Trophoblast cell (in vitro differentiated cells and primary cell): Measurements from ENCODE around the gene RILPL2.
A peak's percentile ranks its signal among the peaks of the same experiment; 100 is the strongest.
"Not testable (repeated sequence)": the region's sequence is repeated elsewhere in the genome, so short reads cannot be mapped to it uniquely, and the experiment has no call there.

ENCODE experiments used
- DNase-seq, 2 donors: peaks; one replicate each; pipeline ENCODE4 v3.0.0-alpha.2; 2016
- H2AFZ ChIP-seq: 2 replicates; pipeline ENCODE4 v1.6.1; 2013; ENCODE audit warnings: low read length, moderate library complexity, mild to moderate bottlenecking; ENCODE audit not compliant: insufficient read depth, poor library complexity
- H2AK5ac ChIP-seq: 2 replicates; pipeline ENCODE4 v1.6.1; 2013; ENCODE audit warnings: mild to moderate bottlenecking, low read length
- H2BK120ac ChIP-seq: 2 replicates; pipeline ENCODE4 v1.6.1; 2013; ENCODE audit warnings: low read length, mild to moderate bottlenecking, moderate library complexity; ENCODE audit not compliant: insufficient read depth, poor library complexity
- H2BK12ac ChIP-seq: 2 replicates; pipeline ENCODE4 v1.6.1; 2013; ENCODE audit warnings: mild to moderate bottlenecking, low read length, moderate library complexity
- H2BK5ac ChIP-seq: 2 replicates; pipeline ENCODE4 v1.6.1; 2013; ENCODE audit warnings: low read length, low read depth, moderate library complexity, mild to moderate bottlenecking; ENCODE audit not compliant: poor library complexity
- H3K14ac ChIP-seq: 2 replicates; pipeline ENCODE4 v1.6.1; 2013; ENCODE audit warnings: mild to moderate bottlenecking, low read length
- H3K18ac ChIP-seq: 2 replicates; pipeline ENCODE4 v1.6.1; 2013; ENCODE audit warnings: mild to moderate bottlenecking, low read length
- H3K23ac ChIP-seq: 2 replicates; pipeline ENCODE4 v1.6.1; 2013; ENCODE audit warnings: low read length
- H3K27ac ChIP-seq: 2 replicates; pipeline ENCODE4 v1.5.1; 2013; ENCODE audit warnings: low read depth, mild to moderate bottlenecking, inconsistent platforms, low read length, moderate library complexity
- H3K27me3 ChIP-seq: 2 replicates; pipeline ENCODE4 v1.6.1; 2013; ENCODE audit warnings: inconsistent platforms, mild to moderate bottlenecking, low read length, moderate library complexity; ENCODE audit not compliant: insufficient read depth
- H3K36me3 ChIP-seq, 2 experiments: 1 replicate in 1 of 2; 2 replicates in 1 of 2; pipeline ENCODE4 v1.6.1; 2013; ENCODE audit warnings: low read length in 2 of 2, mild to moderate bottlenecking in 2 of 2, moderate library complexity in 1 of 2; ENCODE audit not compliant: insufficient read depth in 2 of 2, control insufficient read depth in 1 of 2
- H3K4ac ChIP-seq: 2 replicates; pipeline ENCODE4 v1.6.1; 2013; ENCODE audit warnings: low read depth, mild to moderate bottlenecking, low read length, moderate library complexity
- H3K4me1 ChIP-seq, 2 experiments: 1 replicate in 1 of 2; 2 replicates in 1 of 2; pipeline ENCODE4 v1.6.1; 2013; ENCODE audit warnings: low read length in 2 of 2, mild to moderate bottlenecking in 2 of 2, moderate library complexity in 1 of 2; ENCODE audit not compliant: insufficient read depth in 2 of 2, control insufficient read depth in 1 of 2
- H3K4me2 ChIP-seq: 2 replicates; pipeline ENCODE4 v1.6.1; 2013; ENCODE audit warnings: inconsistent platforms, mild to moderate bottlenecking, low read length, moderate library complexity
- H3K4me3 ChIP-seq: 2 replicates; pipeline ENCODE4 v1.5.1; 2013; ENCODE audit warnings: mild to moderate bottlenecking, low read depth, low read length, inconsistent platforms
- H3K79me1 ChIP-seq: one replicate; pipeline ENCODE4 v1.6.1; 2013; ENCODE audit warnings: low read length
- H3K79me2 ChIP-seq: 2 replicates; pipeline ENCODE4 v1.6.1; 2013; ENCODE audit warnings: low read length, mild to moderate bottlenecking; ENCODE audit not compliant: control insufficient read depth, insufficient read depth, poor library complexity
- H3K9ac ChIP-seq: 2 replicates; pipeline ENCODE4 v1.6.1; 2013; ENCODE audit warnings: mild to moderate bottlenecking, low read length
- H3K9me3 ChIP-seq: 2 replicates; pipeline ENCODE4 v1.6.1; 2013; ENCODE audit warnings: low read depth, mild to moderate bottlenecking, control low read depth, inconsistent platforms, low read length; ENCODE audit not compliant: insufficient read depth
- H4K12ac ChIP-seq: 2 replicates; pipeline ENCODE4 v1.6.1; 2013; ENCODE audit warnings: low read depth, mild to moderate bottlenecking, low read length, moderate library complexity
- H4K8ac ChIP-seq: 2 replicates; pipeline ENCODE4 v1.6.1; 2013; ENCODE audit warnings: low read depth, mild to moderate bottlenecking, low read length, moderate library complexity
- H4K91ac ChIP-seq: one replicate; pipeline ENCODE4 v1.6.1; 2013; ENCODE audit warnings: low read depth, mild to moderate bottlenecking, low read length, moderate library complexity
- WGBS: extraction: QIAGEN DNeasy Blood & Tissue Kit; methylation state at CpG from one replicate; pipeline ENCODE4 v1.1.7; 2013; ENCODE audit warnings: missing lambda C conversion rate; ENCODE audit not compliant: insufficient read length, insufficient coverage; ENCODE audit errors: extremely low coverage; 5-methylcytosine and 5-hydroxymethylcytosine counted together

The RILPL2 gene

DNA sequence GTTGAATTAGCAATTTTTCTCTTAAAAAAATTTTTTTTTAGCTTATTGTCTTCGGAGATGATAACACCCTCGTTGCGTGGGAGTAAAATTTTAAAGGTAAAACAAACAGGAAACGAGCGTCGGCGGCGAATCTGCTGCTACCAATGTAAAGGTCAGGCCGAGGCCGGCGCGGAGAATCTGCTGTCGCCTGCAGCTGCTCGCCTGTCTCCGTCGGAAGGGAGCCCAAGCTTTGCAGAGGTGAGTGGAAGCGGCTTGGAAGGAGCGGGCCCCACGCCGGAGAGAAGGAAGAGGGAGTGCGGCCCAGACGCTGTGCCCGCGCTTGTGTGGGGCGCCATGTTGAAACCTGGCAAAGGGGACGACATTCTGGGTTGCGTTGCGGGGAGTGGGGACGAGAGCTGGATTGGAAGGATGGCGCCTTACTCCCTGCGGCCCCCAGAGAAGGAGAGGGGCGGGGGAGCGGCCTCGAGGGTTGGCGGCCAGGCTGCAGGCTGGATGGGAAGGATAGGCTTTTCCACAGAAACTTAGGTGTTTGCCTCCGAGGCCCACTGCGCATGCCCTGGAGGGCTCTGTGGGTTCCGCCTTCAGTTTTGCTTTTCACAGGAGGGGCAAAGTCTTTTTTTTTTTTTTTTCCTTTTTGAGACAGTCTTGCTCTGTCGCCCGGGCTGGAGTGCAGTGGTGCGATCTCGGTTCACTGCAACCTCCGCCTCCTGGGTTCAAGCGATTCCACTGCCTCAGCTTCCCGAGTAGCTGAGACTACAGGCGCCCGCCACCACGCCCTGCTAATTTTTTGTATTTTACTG is 21.7 kb upstream of the RILPL2 start, which contains the start of gene SNRNP35:
Gene SNRNP35, plus strand, starts transcription at position 160 of the 800 bp plus-strand sequence. CDS start 7,402 bp downstream, outside the sequence.
- H2BK12ac ChIP-seq: peak within 1 kb of the TSS; percentile 19
- H3K4ac ChIP-seq: peak within 1 kb of the TSS; percentile 87
- H3K4me1 ChIP-seq: no peaks in the 10 kb centered on the region
- H3K4me2 ChIP-seq: peak within 1 kb of the TSS; percentile 56
- H3K14ac ChIP-seq: peak within 1 kb of the TSS; percentile 98
- H4K8ac ChIP-seq: peak within 1 kb of the TSS; percentile 100
- H2BK5ac ChIP-seq: peak within 1 kb of the TSS; percentile 95
- no peaks in the 10 kb centered on the region for H3K9me3 ChIP-seq
- H4K12ac ChIP-seq: peak within 1 kb of the TSS; percentile 99
- peak; percentile 82 to 94 for DNase-seq
- H2BK120ac ChIP-seq: peak within 1 kb of the TSS; percentile 92
- peak within 1 kb of the TSS; percentile 97 for H3K18ac ChIP-seq
- H3K27me3 ChIP-seq: no peaks in the 10 kb centered on the region
- peak within 1 kb of the TSS; percentile 94 for H3K27ac ChIP-seq
- no peak within 1 kb of the TSS for H3K23ac ChIP-seq
- peak within 1 kb of the TSS; percentile 88 for H2AK5ac ChIP-seq
- WGBS: no CpG with 5 or more reads among the region's 48 CpGs
- peak within 1 kb of the TSS; percentile 81 for H3K4me3 ChIP-seq
- peak within 1 kb of the TSS; percentile 100 for H2AFZ ChIP-seq
- H3K79me1 ChIP-seq: peaks cover 8% of the 10 kb centered on the region
- H3K36me3 ChIP-seq: peaks cover 0 to 2% of the 10 kb centered on the region in 2 experiments
- H3K79me2 ChIP-seq: peaks cover 4% of the 10 kb centered on the region
- peak within 1 kb of the TSS; percentile 83 for H3K9ac ChIP-seq
- H4K91ac ChIP-seq: peak within 1 kb of the TSS; percentile 99

DNA sequence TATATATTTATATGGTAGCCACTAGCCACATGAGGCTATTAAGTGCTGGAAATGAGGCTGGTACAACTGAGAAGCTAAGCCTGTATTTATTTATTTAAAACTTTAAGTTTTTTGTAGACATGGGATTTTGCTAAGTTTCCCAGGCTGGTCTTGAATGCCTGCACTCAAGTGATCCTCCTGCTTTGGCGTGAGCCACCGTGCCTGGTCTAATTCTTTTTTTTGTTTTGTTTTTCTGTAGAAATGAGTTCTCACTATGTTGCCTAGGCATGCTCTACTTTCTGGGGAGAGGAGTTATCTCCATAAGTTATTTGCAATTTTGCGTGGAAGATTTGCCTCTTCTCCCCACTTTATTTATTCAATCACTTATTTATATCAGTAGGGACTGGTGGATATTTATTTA is 16.7 kb upstream of the RILPL2 start:
- Histone ChIP-seq H4K8ac (no peak overlapping the region), H3K18ac (no peak overlapping the region), H3K4me1 (no peaks in the 10 kb centered on the region), H3K23ac (no peak overlapping the region), H4K91ac (no peak overlapping the region), H2AK5ac (no peak overlapping the region), H3K4me3 (no peak overlapping the region), H3K4ac (no peak overlapping the region), H3K9ac (no peak overlapping the region), H3K27ac (no peak overlapping the region), H2BK12ac (no peak overlapping the region), H3K14ac (no peak overlapping the region), H2BK5ac (no peak overlapping the region), H2BK120ac (no peak overlapping the region), H3K4me2 (no peak overlapping the region), H3K9me3 (no peaks in the 10 kb centered on the region), H3K79me2 (peaks cover 2% of the 10 kb centered on the region), H3K79me1 (peaks cover 2% of the 10 kb centered on the region), H4K12ac (no peak overlapping the region), H3K27me3 (no peaks in the 10 kb centered on the region), H2AFZ (no peak overlapping the region), H3K36me3 (no peaks in the 10 kb centered on the region)
- DNase-seq: no peak
- no CpG with 5 or more reads among the region's 3 CpGs for WGBS

DNA sequence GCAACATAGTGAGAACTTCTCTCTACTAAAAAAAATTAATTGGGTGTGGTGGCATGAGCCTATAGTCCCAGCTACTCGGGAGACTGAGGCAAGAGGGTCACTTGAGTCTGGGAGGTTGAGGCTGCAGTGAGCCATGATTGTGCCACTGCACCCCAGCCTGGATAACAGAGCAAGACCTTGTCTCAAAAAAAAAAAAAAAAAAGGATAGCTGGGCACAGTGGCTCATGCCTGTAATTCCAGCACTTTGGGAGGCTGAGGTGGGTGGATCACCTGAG is 15.7 kb upstream of the RILPL2 start:
- not testable (repeated sequence) for H3K27me3 ChIP-seq, H3K4me3 ChIP-seq, H3K36me3 ChIP-seq, H3K9me3 ChIP-seq, H2AFZ ChIP-seq, H3K27ac ChIP-seq, H3K14ac ChIP-seq, H3K4ac ChIP-seq, H2AK5ac ChIP-seq, H3K23ac ChIP-seq, H3K9ac ChIP-seq, H2BK5ac ChIP-seq, DNase-seq, H4K8ac ChIP-seq, H3K4me2 ChIP-seq, H2BK12ac ChIP-seq, H3K79me2 ChIP-seq, H3K18ac ChIP-seq, H2BK120ac ChIP-seq, H3K4me1 ChIP-seq, H3K79me1 ChIP-seq, H4K12ac ChIP-seq
- H4K91ac ChIP-seq: peak overlapping the region; percentile 24
- no CpG with 5 or more reads among the region's 1 CpG for WGBS

- H3K4me3 ChIP-seq: no peak overlapping the region
- H2AFZ ChIP-seq: no peak overlapping the region
Measured at GRCh38 chr12:123450636-123451035, 14.2 kb upstream of the RILPL2 start.

More at GRCh38 chr12:123450636-123451035, 14.2 kb upstream of the RILPL2 start:
- Histone ChIP-seq H3K27me3 (no peaks in the 10 kb centered on the region), H3K79me2 (peaks cover 2% of the 10 kb centered on the region), H2BK120ac (no peak overlapping the region), H2BK12ac (no peak overlapping the region), H3K4ac (no peak overlapping the region), H3K9ac (no peak overlapping the region), H3K36me3 (no peaks in the 10 kb centered on the region), H3K79me1 (peaks cover 2% of the 10 kb centered on the region), H3K14ac (no peak overlapping the region), H3K4me1 (peaks cover 5% of the 10 kb centered on the region in 2 experiments), H3K4me2 (no peak overlapping the region), H3K18ac (no peak overlapping the region), H4K8ac (no peak overlapping the region), H3K23ac (no peak overlapping the region), H4K91ac (no peak overlapping the region), H2BK5ac (no peak overlapping the region), H3K27ac (no peak overlapping the region), H2AK5ac (no peak overlapping the region), H4K12ac (no peak overlapping the region), H3K9me3 (no peaks in the 10 kb centered on the region)
- WGBS: no CpG with 5 or more reads among the region's 9 CpGs
- DNase-seq: peak; percentile 77 to 83
